Nephron progenitor cell (in vitro differentiated cells): ENCODE measurements around the gene ZNF362.

Experiments used
- DNase-seq: peaks from one replicate; pipeline ENCODE4 v3.0.0; 2021
- H3K27ac Mint-ChIP-seq: 2 replicates; pipeline ENCODE4 v1.8.0; 2021; ENCODE audit warnings: mild to moderate bottlenecking, moderate library complexity, mixed read lengths
- H3K27me3 Mint-ChIP-seq: 2 replicates; pipeline ENCODE4 v1.8.0; 2021; ENCODE audit warnings: mild to moderate bottlenecking, low read depth, mixed read lengths; ENCODE audit not compliant: poor library complexity
- H3K36me3 Mint-ChIP-seq: 2 replicates; pipeline ENCODE4 v1.8.0; 2021; ENCODE audit warnings: low read depth, mixed read lengths
- H3K4me1 Mint-ChIP-seq: 2 replicates; pipeline ENCODE4 v1.8.0; 2021; ENCODE audit warnings: mixed read lengths
- H3K4me3 Mint-ChIP-seq: 2 replicates; pipeline ENCODE4 v1.8.0; 2021; ENCODE audit warnings: mild to moderate bottlenecking, moderate library complexity, mixed read lengths
- H3K9me3 Mint-ChIP-seq: 2 replicates; pipeline ENCODE4 v1.8.0; 2021; ENCODE audit warnings: mild to moderate bottlenecking, moderate library complexity, mixed read lengths
- CTCF ChIP-seq: fragments of 200-600 bp; sonication (generic); IDR thresholded peaks from 2 replicates; pipeline ENCODE4 v1.5.0; 2021; ENCODE audit warnings: antibody characterized with exemption

The ZNF362 gene

GRCh38 chr1:33322109-33322508 is 65.8 kb downstream of the ZNF362 start:
- peaks cover 31% of the 10 kb centered on the region for H3K36me3 Mint-ChIP-seq
- DNase-seq, result no peak
- H3K4me1 Mint-ChIP-seq, result peaks cover 60% of the 10 kb centered on the region
- no peak for TF ChIP-seq CTCF
- H3K9me3 Mint-ChIP-seq, result no peaks in the 10 kb centered on the region
- H3K27ac Mint-ChIP-seq, result peak overlapping the region; percentile 89
- H3K4me3 Mint-ChIP-seq, result no peak overlapping the region
- H3K27me3 Mint-ChIP-seq, result peaks cover 3% of the 10 kb centered on the region

- H3K9me3 Mint-ChIP-seq, result no peaks in the 10 kb centered on the region
- no peak for TF ChIP-seq CTCF
- H3K36me3 Mint-ChIP-seq, result peaks cover 38% of the 10 kb centered on the region
- H3K4me3 Mint-ChIP-seq, result no peak overlapping the region
- peaks cover 54% of the 10 kb centered on the region for H3K4me1 Mint-ChIP-seq
- peak overlapping the region; percentile 93 for H3K27ac Mint-ChIP-seq
- peaks cover 3% of the 10 kb centered on the region for H3K27me3 Mint-ChIP-seq
- DNase-seq, result no peak
Measured at GRCh38 chr1:33322870-33323585, 66.7 kb downstream of the ZNF362 start.

GRCh38 chr1:33323663-33324477 is 67.6 kb downstream of the ZNF362 start:
- H3K27ac Mint-ChIP-seq, result peak overlapping the region; percentile 94

GRCh38 chr1:33324677-33325575 is 68.6 kb downstream of the ZNF362 start:
- Mint-ChIP-seq H3K4me3 (no peak overlapping the region), H3K9me3 (no peaks in the 10 kb centered on the region), H3K27me3 (no peaks in the 10 kb centered on the region), H3K4me1 (peaks cover 42% of the 10 kb centered on the region), H3K36me3 (peaks cover 57% of the 10 kb centered on the region), H3K27ac (peak overlapping the region; percentile 94)
- no peak for TF ChIP-seq CTCF
- no peak for DNase-seq

More at GRCh38 chr1:33323663-33324477, 67.6 kb downstream of the ZNF362 start:
- Mint-ChIP-seq H3K4me3 (no peak overlapping the region), H3K9me3 (no peaks in the 10 kb centered on the region), H3K36me3 (peaks cover 47% of the 10 kb centered on the region), H3K4me1 (peaks cover 46% of the 10 kb centered on the region), H3K27me3 (no peaks in the 10 kb centered on the region)
- no peak for DNase-seq
- no peak for TF ChIP-seq CTCF

GRCh38 chr1:33326785-33327184 is 70.5 kb downstream of the ZNF362 start:
- Mint-ChIP-seq H3K9me3 (no peaks in the 10 kb centered on the region), H3K27me3 (no peaks in the 10 kb centered on the region), H3K27ac (no peak overlapping the region), H3K36me3 (peaks cover 70% of the 10 kb centered on the region), H3K4me1 (peaks cover 41% of the 10 kb centered on the region), H3K4me3 (no peak overlapping the region)
- TF ChIP-seq CTCF, result no peak
- no peak for DNase-seq
